Endometrial microvascular endothelial cells (primary cell): ENCODE measurements around the gene CORO7. TPM values are rescaled to one million over a fixed set of nuclear protein-coding genes. Genes with fewer than 3 reads are reported as not detected.

ENCODE experiments used
- in situ Hi-C: cut with HindIII; loops from 2 replicates; pipeline ENCODE4 v1.10.0; 2017; ENCODE audit warnings: low sequenced_read_pairs, low pct_unique_long_range_greater_than_20kb; ENCODE audit errors: inconsistent ontology term
- total RNA-seq: library from RNA; depleted of rRNA; stranded (reverse); fragments of >200 nt; gene quantifications from one replicate; pipeline ENCODE4 v1.2.3, GENCODE V29; 2015; ENCODE audit errors: inconsistent ontology term

CORO7 gene
- total RNA-seq: 28.6 TPM

- in situ Hi-C loops: no loop called here
Observed at GRCh38 chr16:4416200-4417032, at the start of gene CORO7. Gene CORO7 (minus strand): TSS chr16:4416596. CDS start chr16:4416518, 78 bp downstream.

GRCh38 chr16:4463522-4464163 is 47.2 kb upstream of the CORO7 start:
- in situ Hi-C loops: no loop called here

GRCh38 chr16:4461250-4462085 is 45.1 kb upstream of the CORO7 start:
- in situ Hi-C loops: no loop called here

- in situ Hi-C loops: no loop called here
Observed at GRCh38 chr16:4460936-4461249, 44.5 kb upstream of the CORO7 start.

- in situ Hi-C loops: loop anchor here (10.0 kb wide), 1 partner anchor 49 kb away; no protein-coding TSS in a partner anchor
Observed at GRCh38 chr16:4455951-4456350, 39.6 kb upstream of the CORO7 start.

GRCh38 chr16:4455081-4455480 is 38.7 kb upstream of the CORO7 start:
- in situ Hi-C loops: loop anchor here (10.0 kb wide), 1 partner anchor 50 kb away; no protein-coding TSS in a partner anchor

GRCh38 chr16:4454623-4455022 is 38.2 kb upstream of the CORO7 start:
- in situ Hi-C loops: loop anchor here (10.0 kb wide), 1 partner anchor 50 kb away; no protein-coding TSS in a partner anchor

- in situ Hi-C loops: loop anchor here (10.0 kb wide), 1 partner anchor 52 kb away; no protein-coding TSS in a partner anchor
Observed at GRCh38 chr16:4452674-4453073, 36.3 kb upstream of the CORO7 start.

GRCh38 chr16:4450931-4451519 is 34.6 kb upstream of the CORO7 start:
- in situ Hi-C loops: loop anchor here (10.0 kb wide), 1 partner anchor 54 kb away; no protein-coding TSS in a partner anchor

GRCh38 chr16:4450430-4450829 is 34.0 kb upstream of the CORO7 start:
- in situ Hi-C loops: loop anchor here (10.0 kb wide), 1 partner anchor 54 kb away; no protein-coding TSS in a partner anchor

GRCh38 chr16:4443986-4444385 is 27.6 kb upstream of the CORO7 start:
- in situ Hi-C loops: no loop called here

- in situ Hi-C loops: no loop called here
Observed at GRCh38 chr16:4443271-4443670, 26.9 kb upstream of the CORO7 start.

GRCh38 chr16:4442371-4442770 is 26.0 kb upstream of the CORO7 start:
- in situ Hi-C loops: no loop called here

GRCh38 chr16:4437366-4437765 is 21.0 kb upstream of the CORO7 start:
- in situ Hi-C loops: no loop called here

GRCh38 chr16:4435337-4436067 is 19.1 kb upstream of the CORO7 start:
- in situ Hi-C loops: no loop called here

- in situ Hi-C loops: no loop called here
Observed at GRCh38 chr16:4433914-4434787, 17.8 kb upstream of the CORO7 start.

- in situ Hi-C loops: no loop called here
Observed at GRCh38 chr16:4433228-4433627, 16.8 kb upstream of the CORO7 start.
